Suprapubic skin (tissue), 4 donors: ENCODE data around the gene LRBA. TPM values are rescaled to one million over a fixed set of nuclear protein-coding genes. Genes with fewer than 3 reads are reported as not detected.

Experiments used
- DNase-seq, 2 donors: peaks; one replicate each; pipeline ENCODE4 v3.0.0-alpha.2; 2019; ENCODE audit warnings: low spot score in 2 of 2
- H3K27ac ChIP-seq: fragments of 200-600 bp; sonication (generic); one replicate; pipeline ENCODE4 v1.5.1; 2019
- H3K27me3 ChIP-seq: fragments of 200-600 bp; sonication (generic); one replicate; pipeline ENCODE4 v1.5.1; 2019
- H3K36me3 ChIP-seq: fragments of 200-600 bp; sonication (generic); one replicate; pipeline ENCODE4 v1.5.1; 2019
- H3K4me1 ChIP-seq: fragments of 200-600 bp; sonication (generic); one replicate; pipeline ENCODE4 v1.5.1; 2019
- H3K4me3 ChIP-seq: fragments of 200-600 bp; sonication (generic); one replicate; pipeline ENCODE4 v1.5.1; 2019; ENCODE audit warnings: mild to moderate bottlenecking
- H3K9me3 ChIP-seq: fragments of 200-600 bp; sonication (generic); one replicate; pipeline ENCODE4 v1.5.1; 2019
- EP300 ChIP-seq: sonication (generic); formaldehyde crosslinking; IDR thresholded peaks from one replicate; pipeline ENCODE4 v1.6.1; 2017; ENCODE audit warnings: antibody characterized with exemption
- POLR2A ChIP-seq, 2 donors: fragments of 450-650 bp; IDR thresholded peaks; one replicate each; pipeline ENCODE4 v1.6.1; 2017; ENCODE audit warnings: antibody characterized with exemption in 2 of 2, mild to moderate bottlenecking in 2 of 2, moderate library complexity in 2 of 2
- POLR2AphosphoS5 ChIP-seq, 3 donors: sonication (generic); formaldehyde crosslinking; IDR thresholded peaks; one replicate each; pipeline ENCODE4 v1.6.1; 2017; ENCODE audit warnings: antibody characterized with exemption in 3 of 3
- WGBS: methylation state at CpG from one replicate; pipeline ENCODE4 v1.1.5; 2018; 5-methylcytosine and 5-hydroxymethylcytosine counted together
- total RNA-seq, 4 donors: library from RNA; depleted of rRNA; stranded (reverse); fragments of >200 nt; gene quantifications; one replicate each; pipeline ENCODE4 v1.1.0, GENCODE V29; 2016
- TF ChIP-seq, protein P1 (sequence below), 2 donors: fragments of 200-600 bp in 1 of 2; fragments of 450-650 bp in 1 of 2; sonication (generic) in 1 of 2; IDR thresholded peaks; one replicate each; pipeline ENCODE4 v1.5.1; 2016 to 2019; ENCODE audit warnings: antibody characterized with exemption in 2 of 2, mild to moderate bottlenecking in 1 of 2, moderate library complexity in 1 of 2

Gene LRBA
- total RNA-seq, 4 donors from 2014 or later: 64.6 to 128 (median 81.0) TPM

DNA sequence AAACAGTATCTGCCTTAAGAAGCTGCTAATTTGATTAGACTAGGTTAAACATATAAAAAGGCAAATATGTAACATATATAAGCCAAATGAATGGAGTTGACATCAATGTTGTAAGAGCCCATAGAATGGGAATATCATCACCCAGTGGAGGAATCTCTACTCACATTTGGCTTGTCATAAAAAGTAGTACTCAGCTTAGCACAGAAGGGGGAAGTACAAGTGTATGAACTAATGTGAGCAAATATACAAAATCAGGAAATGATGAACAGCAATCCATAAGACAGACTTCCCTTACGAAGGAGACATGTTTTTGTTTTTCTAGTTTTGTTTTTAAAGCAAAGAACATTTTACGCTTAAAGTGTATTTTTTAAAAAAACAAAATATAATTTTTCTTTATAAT lies 358.2 kb downstream of the LRBA start:
- no peak for DNase-seq
- Histone ChIP-seq H3K4me1 (no peaks in the 10 kb centered on the region), H3K27ac (no peak overlapping the region), H3K36me3 (no peaks in the 10 kb centered on the region), H3K4me3 (no peak overlapping the region), H3K9me3 (no peaks in the 10 kb centered on the region), H3K27me3 (no peaks in the 10 kb centered on the region)
- TF ChIP-seq, protein P1, sequence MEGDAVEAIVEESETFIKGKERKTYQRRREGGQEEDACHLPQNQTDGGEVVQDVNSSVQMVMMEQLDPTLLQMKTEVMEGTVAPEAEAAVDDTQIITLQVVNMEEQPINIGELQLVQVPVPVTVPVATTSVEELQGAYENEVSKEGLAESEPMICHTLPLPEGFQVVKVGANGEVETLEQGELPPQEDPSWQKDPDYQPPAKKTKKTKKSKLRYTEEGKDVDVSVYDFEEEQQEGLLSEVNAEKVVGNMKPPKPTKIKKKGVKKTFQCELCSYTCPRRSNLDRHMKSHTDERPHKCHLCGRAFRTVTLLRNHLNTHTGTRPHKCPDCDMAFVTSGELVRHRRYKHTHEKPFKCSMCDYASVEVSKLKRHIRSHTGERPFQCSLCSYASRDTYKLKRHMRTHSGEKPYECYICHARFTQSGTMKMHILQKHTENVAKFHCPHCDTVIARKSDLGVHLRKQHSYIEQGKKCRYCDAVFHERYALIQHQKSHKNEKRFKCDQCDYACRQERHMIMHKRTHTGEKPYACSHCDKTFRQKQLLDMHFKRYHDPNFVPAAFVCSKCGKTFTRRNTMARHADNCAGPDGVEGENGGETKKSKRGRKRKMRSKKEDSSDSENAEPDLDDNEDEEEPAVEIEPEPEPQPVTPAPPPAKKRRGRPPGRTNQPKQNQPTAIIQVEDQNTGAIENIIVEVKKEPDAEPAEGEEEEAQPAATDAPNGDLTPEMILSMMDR (IDR thresholded peaks at IDR 0.05): no peak
- no peak for TF ChIP-seq POLR2A (IDR thresholded peaks at IDR 0.05)
- no peak for TF ChIP-seq EP300
- TF ChIP-seq POLR2AphosphoS5 (IDR thresholded peaks at IDR 0.05): no peak
- 91% methylated on average over 2 of the region's 2 CpGs for WGBS

DNA sequence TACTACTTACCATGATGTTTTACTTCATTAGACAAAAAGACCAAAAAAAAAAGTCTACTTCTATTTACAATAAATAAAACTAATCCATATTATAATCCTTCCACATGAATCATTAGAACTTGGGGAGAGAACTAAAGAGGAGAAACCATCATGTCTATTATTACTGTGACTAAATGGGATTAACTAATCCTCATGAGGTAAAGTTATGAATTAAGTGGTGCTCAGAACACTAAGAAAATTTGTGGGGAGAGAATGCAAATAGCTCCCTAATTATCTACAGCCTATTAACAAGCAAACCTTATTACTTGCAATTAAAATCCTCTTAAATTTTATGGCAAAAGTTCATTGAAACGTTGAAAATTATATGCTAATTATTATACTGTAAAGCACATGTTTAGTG lies 364.3 kb downstream of the LRBA start:
- H3K27me3 ChIP-seq: no peaks in the 10 kb centered on the region
- DNase-seq: no peak
- no peak overlapping the region for H3K4me3 ChIP-seq
- no peaks in the 10 kb centered on the region for H3K4me1 ChIP-seq
- no peak overlapping the region for H3K27ac ChIP-seq
- no peaks in the 10 kb centered on the region for H3K36me3 ChIP-seq
- 71% methylated on average over 1 of the region's 1 CpG for WGBS
- TF ChIP-seq, protein P1 (IDR thresholded peaks at IDR 0.05): no peak
- no peak for TF ChIP-seq POLR2AphosphoS5 (IDR thresholded peaks at IDR 0.05)
- TF ChIP-seq EP300: no peak
- TF ChIP-seq POLR2A (IDR thresholded peaks at IDR 0.05): no peak
- H3K9me3 ChIP-seq: no peaks in the 10 kb centered on the region

DNA sequence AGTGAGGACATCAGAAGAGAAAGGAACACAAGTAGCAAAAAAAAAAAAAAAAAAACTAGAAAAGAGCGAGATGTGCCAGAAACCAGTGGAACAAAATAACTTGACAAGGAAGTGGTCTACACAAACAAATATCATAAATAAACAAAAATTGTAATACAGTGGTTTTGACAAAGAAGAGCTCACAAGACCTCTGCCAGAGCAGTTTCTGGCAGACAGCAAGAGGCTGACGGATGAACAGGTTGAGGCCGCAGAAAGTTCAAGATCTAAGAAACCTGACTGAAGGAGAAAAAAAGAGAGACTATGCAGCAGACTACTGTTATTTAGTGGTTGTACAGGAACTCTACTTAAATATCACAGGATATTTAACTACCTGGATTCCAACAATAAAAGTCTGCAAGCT lies 367.0 kb downstream of the LRBA start:
- H3K27ac ChIP-seq: no peak overlapping the region
- TF ChIP-seq, protein P1 (IDR thresholded peaks at IDR 0.05): no peak
- no peak for TF ChIP-seq EP300
- no peaks in the 10 kb centered on the region for H3K27me3 ChIP-seq
- WGBS: 82% methylated on average over 3 of the region's 3 CpGs
- H3K4me1 ChIP-seq: no peaks in the 10 kb centered on the region
- H3K36me3 ChIP-seq: no peaks in the 10 kb centered on the region
- no peaks in the 10 kb centered on the region for H3K9me3 ChIP-seq
- no peak for DNase-seq
- no peak overlapping the region for H3K4me3 ChIP-seq

DNA sequence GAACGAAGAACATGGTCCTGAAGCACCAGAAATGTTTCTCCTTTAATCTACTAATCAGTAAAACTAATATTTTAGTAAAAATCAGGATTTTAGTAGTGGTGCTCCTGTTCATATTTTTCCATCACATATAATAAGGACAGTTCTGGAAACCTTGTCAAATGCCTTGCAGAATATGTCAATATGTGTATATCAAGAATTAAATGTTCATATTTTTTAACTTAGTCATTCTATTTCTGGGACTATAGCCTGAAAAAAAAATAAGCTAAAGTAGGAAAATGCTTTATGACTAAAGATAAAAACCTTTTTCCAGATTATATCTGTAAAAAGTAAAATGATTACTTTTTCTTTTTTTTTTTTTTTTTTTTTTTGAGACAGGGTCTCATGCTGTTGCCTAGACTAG lies 368.1 kb downstream of the LRBA start:
- Histone ChIP-seq H3K36me3 (no peaks in the 10 kb centered on the region), H3K4me1 (no peaks in the 10 kb centered on the region), H3K4me3 (no peak overlapping the region), H3K27ac (no peak overlapping the region), H3K9me3 (no peaks in the 10 kb centered on the region), H3K27me3 (no peaks in the 10 kb centered on the region)
- TF ChIP-seq POLR2A (IDR thresholded peaks at IDR 0.05): no peak
- TF ChIP-seq EP300: no peak
- TF ChIP-seq POLR2AphosphoS5 (IDR thresholded peaks at IDR 0.05): no peak
- TF ChIP-seq, protein P1 (IDR thresholded peaks at IDR 0.05): no peak
- DNase-seq: no peak
- WGBS: 92% methylated on average over 1 of the region's 1 CpG

DNA sequence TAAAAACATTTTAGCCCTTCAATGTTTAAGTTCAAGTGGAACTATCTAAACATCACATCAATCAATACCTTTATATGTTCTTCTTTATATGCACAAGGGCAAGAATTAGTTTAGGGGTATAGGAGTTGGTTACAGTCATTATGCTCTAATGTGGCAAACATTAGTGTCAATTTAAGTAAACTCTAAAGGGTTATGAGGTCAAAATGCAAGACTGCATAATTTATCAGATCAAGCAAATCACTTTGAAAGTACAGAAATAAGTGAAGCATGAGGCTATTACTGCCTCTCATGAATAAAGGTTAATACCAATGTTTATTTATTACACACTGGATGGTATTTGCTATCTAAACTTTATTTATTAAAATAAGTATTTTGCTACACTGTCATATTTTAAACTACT lies 373.5 kb downstream of the LRBA start:
- no peak for DNase-seq

More for the DNA sequence above, 373.5 kb downstream of the LRBA start:
- Histone ChIP-seq H3K4me1 (no peaks in the 10 kb centered on the region), H3K27me3 (no peaks in the 10 kb centered on the region), H3K9me3 (no peaks in the 10 kb centered on the region), H3K36me3 (no peaks in the 10 kb centered on the region), H3K4me3 (no peak overlapping the region), H3K27ac (no peak overlapping the region)
- no peak for TF ChIP-seq POLR2AphosphoS5 (IDR thresholded peaks at IDR 0.05)
- TF ChIP-seq, protein P1 (IDR thresholded peaks at IDR 0.05): no peak
